ENCODE data around the gene TRAF3.

DNA sequence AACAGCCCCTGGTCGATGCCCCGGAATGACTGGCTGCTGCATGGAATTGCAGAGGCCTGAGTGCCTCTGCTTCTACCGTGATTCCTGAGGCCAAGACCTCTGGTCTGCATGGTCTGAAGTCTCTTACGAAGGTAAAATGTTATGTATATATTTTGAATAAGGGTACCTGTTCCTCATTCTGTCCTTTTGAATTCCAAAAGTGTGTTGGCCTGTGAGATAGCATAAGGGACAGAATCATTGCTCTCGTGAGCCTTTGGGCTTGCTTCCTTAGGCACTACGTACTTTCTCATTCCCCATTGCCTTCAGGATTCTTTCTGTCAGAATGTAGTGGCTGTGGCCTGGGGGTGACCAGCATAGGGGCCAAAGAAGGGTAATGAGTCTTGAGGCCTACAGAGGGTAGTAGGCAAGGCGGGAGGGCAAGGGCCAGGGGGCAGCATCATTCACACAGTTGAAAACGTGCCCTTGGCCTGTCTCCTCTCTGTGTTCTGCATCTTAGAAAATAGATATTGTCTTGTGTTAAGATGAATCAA lies 19.5 kb downstream of the TRAF3 start:
- TF ChIP-seq FOXJ3 (CRISPR knock-in tag; IDR thresholded peaks at IDR 0.05; ENCODE audit: borderline replicate concordance) = no peak
- no peak for TF ChIP-seq ESRRA (CRISPR knock-in tag; IDR thresholded peaks at IDR 0.05; ENCODE audit: borderline replicate concordance)
- TF ChIP-seq ZNF232 (CRISPR knock-in tag; IDR thresholded peaks at IDR 0.05) = no peak
- TF ChIP-seq, protein P1, sequence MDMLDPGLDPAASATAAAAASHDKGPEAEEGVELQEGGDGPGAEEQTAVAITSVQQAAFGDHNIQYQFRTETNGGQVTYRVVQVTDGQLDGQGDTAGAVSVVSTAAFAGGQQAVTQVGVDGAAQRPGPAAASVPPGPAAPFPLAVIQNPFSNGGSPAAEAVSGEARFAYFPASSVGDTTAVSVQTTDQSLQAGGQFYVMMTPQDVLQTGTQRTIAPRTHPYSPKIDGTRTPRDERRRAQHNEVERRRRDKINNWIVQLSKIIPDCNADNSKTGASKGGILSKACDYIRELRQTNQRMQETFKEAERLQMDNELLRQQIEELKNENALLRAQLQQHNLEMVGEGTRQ (CRISPR knock-in tag; IDR thresholded peaks at IDR 0.05) = no peak
- TF ChIP-seq, protein P2, sequence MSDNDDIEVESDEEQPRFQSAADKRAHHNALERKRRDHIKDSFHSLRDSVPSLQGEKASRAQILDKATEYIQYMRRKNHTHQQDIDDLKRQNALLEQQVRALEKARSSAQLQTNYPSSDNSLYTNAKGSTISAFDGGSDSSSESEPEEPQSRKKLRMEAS (CRISPR knock-in tag; IDR thresholded peaks at IDR 0.05) = no peak
- no peak for TF ChIP-seq KAT7 (CRISPR knock-in tag; IDR thresholded peaks at IDR 0.05; ENCODE audit: borderline replicate concordance)
- TF ChIP-seq ETV6 (CRISPR knock-in tag; IDR thresholded peaks at IDR 0.05) = no peak
- TF ChIP-seq, protein P3, sequence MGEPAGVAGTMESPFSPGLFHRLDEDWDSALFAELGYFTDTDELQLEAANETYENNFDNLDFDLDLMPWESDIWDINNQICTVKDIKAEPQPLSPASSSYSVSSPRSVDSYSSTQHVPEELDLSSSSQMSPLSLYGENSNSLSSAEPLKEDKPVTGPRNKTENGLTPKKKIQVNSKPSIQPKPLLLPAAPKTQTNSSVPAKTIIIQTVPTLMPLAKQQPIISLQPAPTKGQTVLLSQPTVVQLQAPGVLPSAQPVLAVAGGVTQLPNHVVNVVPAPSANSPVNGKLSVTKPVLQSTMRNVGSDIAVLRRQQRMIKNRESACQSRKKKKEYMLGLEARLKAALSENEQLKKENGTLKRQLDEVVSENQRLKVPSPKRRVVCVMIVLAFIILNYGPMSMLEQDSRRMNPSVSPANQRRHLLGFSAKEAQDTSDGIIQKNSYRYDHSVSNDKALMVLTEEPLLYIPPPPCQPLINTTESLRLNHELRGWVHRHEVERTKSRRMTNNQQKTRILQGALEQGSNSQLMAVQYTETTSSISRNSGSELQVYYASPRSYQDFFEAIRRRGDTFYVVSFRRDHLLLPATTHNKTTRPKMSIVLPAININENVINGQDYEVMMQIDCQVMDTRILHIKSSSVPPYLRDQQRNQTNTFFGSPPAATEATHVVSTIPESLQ (CRISPR knock-in tag; IDR thresholded peaks at IDR 0.05) = no peak

All from WTC11 (cell line).